22Rv1 (cell line): ENCODE measurements around the gene TTLL3.

ENCODE experiments used
- H3K27ac ChIP-seq: fragments of 450-650 bp; 2 replicates; pipeline ENCODE4 v1.5.1; 2017
- ZFX ChIP-seq: fragments of 450-650 bp; IDR thresholded peaks from 2 replicates; pipeline ENCODE4 v1.6.1; 2017; ENCODE audit warnings: antibody characterized with exemption, borderline replicate concordance
- TF ChIP-seq, protein P1 (sequence below): fragments of 450-650 bp; IDR thresholded peaks from 2 replicates; pipeline ENCODE4 v1.5.1; 2017; ENCODE audit warnings: mild to moderate bottlenecking

TTLL3 gene

DNA sequence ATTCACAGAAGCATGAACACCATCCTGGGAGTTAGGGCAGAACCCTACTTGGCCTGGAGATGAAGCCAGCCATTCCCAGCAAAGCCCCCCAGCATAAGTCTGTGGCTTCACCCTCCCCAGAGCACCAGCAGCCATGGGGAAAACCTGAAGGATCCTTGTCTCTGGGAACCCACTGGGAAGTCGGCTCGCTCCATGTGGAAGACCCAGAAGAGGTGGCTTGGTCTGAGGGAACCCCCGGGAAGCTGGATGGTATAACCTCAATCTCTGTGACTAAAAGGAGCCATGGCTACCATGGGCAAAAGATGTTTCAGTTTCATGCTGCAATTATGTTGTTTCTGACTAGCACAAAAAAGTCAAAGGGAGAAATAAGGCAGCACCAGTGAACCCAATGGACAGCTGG is 45.5 kb downstream of the TTLL3 start:
- TF ChIP-seq, protein P1, sequence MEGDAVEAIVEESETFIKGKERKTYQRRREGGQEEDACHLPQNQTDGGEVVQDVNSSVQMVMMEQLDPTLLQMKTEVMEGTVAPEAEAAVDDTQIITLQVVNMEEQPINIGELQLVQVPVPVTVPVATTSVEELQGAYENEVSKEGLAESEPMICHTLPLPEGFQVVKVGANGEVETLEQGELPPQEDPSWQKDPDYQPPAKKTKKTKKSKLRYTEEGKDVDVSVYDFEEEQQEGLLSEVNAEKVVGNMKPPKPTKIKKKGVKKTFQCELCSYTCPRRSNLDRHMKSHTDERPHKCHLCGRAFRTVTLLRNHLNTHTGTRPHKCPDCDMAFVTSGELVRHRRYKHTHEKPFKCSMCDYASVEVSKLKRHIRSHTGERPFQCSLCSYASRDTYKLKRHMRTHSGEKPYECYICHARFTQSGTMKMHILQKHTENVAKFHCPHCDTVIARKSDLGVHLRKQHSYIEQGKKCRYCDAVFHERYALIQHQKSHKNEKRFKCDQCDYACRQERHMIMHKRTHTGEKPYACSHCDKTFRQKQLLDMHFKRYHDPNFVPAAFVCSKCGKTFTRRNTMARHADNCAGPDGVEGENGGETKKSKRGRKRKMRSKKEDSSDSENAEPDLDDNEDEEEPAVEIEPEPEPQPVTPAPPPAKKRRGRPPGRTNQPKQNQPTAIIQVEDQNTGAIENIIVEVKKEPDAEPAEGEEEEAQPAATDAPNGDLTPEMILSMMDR: no peak
- TF ChIP-seq ZFX: no peak

DNA sequence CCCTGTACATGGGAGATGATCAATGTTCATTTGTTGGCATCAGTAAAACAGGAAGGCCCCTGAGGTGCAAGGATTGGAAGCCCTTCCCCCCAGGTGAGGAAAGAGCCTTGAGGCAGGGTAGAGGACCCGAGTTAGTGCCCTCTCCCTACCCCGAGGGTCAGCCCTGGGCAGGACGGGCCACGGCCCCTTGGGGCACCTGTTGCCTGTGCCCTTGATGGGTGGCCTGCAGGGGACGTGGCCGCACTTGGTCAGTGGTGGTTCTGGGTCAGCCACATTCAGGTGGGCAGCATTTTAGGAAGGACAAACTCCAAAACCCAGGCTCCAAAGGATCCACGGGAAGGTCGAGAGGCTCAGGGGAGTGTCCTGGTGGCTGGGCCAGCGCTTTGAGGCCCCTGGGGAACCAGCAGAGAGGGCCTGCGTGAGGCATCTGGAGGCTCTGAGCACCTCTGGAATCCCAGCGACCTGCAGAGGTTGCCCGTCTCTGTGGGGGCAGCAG is 49.5 kb downstream of the TTLL3 start:
- no peak overlapping the region for H3K27ac ChIP-seq
- TF ChIP-seq, protein P1: no peak

More for the DNA sequence above, 45.5 kb downstream of the TTLL3 start:
- no peak overlapping the region for H3K27ac ChIP-seq

DNA sequence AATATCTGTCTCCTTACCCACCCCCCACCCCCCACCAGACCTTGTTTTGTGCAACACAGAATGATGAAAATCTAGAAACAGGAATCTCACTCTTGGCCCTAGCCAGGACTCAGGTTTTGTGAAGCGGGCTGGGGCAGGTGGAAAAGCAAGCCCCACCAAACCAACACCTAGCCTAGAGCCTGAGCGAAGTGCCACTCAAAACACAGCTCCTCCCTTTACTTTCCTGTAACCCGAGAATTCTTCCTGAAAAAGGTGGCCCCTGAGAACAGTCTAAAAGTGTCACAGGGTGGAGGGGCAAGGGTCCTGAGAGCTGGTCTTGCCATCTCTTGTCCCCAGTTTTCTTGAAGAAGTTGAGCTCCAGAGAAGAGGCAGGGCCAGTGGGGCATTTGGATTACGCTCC is 51.1 kb downstream of the TTLL3 start:
- H3K27ac ChIP-seq: no peak overlapping the region
- no peak for TF ChIP-seq ZFX
- TF ChIP-seq, protein P1: no peak

DNA sequence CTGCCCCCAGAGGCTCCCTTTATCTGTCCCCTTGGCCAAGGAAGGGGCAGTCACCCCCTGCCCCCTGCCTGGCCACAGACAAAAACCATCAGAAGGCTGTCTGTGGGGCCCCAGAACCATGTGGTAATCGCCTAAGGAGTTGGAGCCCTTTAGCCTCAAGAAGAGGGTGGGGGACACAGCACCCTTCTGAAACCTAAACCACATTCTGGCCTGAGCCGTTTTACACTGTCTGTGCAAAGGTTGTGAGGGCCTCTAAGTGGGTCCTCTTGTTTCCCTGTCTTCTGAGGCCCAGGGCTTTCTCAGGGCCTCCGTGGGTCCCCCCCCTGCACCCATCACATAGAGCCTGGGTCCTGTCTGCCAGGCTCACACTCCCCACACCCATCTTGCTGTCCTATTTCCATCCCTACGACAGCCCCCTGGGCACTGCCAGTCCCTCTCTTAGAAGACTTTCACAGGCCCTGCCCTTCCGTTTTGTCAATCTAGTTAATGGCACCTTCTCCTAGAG is 51.6 kb downstream of the TTLL3 start:
- no peak overlapping the region for H3K27ac ChIP-seq
- TF ChIP-seq ZFX: no peak
- TF ChIP-seq, protein P1: no peak

DNA sequence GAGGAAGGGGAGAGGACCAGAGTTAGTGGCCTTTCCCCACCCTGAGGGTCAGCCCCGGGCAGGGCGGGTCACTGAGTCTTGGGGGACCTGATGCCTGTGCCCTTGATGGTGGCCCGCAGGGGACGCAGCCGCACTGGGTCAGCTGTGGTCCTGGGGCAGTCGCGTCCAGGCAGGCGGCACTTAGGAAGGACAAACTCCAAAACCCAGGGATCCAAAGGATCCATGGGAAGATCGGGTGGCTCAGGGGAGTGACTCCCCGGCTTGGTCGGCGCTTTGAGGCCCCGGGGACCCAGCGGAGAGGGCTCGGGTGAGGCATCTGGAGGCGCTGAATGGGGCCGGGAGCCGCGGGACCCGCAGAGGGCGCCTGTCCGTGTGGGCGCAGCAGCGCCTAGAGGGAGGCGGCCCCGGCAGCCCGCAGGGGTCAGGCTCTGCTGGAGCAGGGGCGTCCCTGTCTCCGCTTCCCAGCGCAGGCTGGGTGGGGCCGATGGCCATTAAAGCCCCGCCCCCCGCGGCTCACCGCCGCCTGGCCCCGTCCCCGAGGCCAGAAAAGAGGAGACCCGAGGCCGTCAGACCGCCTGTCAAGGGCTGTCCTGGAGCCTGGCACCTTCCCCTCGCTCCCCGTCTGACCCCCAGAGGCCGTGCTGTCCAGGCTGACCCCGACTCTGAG is 52.5 kb downstream of the TTLL3 start:
- H3K27ac ChIP-seq: no peak overlapping the region
- TF ChIP-seq ZFX: no peak
- TF ChIP-seq, protein P1: peak; percentile 30; the same call in 1 of the 2 replicates

DNA sequence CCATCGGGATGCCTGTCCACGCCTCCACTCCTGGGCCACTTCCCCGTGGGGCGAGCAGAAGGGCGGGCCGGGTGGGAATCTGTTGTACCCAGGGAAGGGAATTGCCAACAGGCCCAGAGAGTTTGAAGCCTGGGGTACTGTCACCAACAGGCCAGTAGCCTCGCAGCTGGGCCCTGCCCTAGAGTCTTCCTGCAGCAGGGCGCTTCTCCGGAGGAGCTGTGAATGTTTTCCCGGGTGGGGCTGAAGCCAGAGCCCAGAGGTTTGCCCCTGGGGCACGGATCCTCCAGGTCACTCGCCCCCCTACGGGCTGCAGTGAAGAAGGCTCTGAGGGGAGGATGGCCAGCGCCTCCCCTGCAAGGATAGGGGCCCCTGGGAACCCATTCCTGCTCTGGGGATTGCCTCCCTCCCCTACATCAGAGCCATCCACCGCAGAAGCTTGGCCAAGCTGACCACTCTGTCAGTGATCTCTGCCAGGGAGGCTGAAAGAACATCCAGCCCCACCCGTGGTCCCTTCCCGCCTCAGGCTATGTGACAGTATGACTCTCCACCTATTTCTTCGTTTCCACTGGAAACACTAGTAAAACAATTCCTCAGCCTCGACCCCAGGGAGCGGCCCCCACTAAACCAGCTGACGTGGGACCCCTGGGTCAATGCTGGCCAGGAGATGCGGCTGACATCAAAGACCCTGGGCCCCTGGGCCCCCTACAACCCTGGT is 53.2 kb downstream of the TTLL3 start:
- no peak for TF ChIP-seq ZFX
- TF ChIP-seq, protein P1: no peak
- no peak overlapping the region for H3K27ac ChIP-seq
